MM.1S (cell line): ENCODE measurements around the gene GBX1.

ENCODE experiments used
- EZH2phosphoT487 ChIP-seq: fragments of 300-600 bp; sonication (generic); IDR thresholded peaks from 2 replicates; pipeline ENCODE4 v1.6.1; 2018; ENCODE audit warnings: antibody characterized with exemption, low read length
- TF ChIP-seq, protein P1 (sequence below): fragments of 300-600 bp; sonication (generic); IDR thresholded peaks from 2 replicates; pipeline ENCODE4 v1.5.1; 2016; ENCODE audit warnings: antibody characterized with exemption, low read length, mixed read lengths

DNA sequence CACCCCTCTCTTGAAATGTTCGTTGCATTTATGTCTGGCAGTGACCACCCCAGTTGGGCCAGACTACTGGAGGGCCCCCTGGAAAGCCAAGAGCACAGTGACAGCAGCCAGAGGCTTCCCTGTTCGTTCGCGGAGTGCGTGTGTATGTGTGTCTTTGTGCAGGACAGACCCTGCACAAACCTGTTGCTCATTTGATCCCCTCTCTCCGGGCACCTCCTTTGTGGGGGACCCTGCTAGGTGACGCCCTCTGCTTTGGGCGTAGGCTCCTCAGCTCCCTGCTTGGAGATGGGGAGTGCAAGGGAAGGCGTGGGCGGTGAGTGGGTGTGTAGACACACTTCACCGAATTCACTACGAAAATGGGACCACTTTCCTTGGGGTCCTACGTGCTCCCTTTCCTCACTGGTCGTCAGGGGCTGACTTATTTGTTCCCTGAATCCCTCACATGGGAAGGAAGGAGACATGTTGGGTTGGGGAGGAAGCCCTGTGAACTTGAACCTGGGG lies 42.5 kb downstream of the GBX1 start:
- TF ChIP-seq, protein P1, sequence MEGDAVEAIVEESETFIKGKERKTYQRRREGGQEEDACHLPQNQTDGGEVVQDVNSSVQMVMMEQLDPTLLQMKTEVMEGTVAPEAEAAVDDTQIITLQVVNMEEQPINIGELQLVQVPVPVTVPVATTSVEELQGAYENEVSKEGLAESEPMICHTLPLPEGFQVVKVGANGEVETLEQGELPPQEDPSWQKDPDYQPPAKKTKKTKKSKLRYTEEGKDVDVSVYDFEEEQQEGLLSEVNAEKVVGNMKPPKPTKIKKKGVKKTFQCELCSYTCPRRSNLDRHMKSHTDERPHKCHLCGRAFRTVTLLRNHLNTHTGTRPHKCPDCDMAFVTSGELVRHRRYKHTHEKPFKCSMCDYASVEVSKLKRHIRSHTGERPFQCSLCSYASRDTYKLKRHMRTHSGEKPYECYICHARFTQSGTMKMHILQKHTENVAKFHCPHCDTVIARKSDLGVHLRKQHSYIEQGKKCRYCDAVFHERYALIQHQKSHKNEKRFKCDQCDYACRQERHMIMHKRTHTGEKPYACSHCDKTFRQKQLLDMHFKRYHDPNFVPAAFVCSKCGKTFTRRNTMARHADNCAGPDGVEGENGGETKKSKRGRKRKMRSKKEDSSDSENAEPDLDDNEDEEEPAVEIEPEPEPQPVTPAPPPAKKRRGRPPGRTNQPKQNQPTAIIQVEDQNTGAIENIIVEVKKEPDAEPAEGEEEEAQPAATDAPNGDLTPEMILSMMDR: no peak
- TF ChIP-seq EZH2phosphoT487: no peak
